Activated CD8-positive, alpha-beta memory T cell treated with anti-CD3 and anti-CD28 coated beads, Interleukin-2, amount 50 U/mL, for 1 hour (primary cell): Measurements from ENCODE around the gene CFAP251.

ENCODE experiments used
- DNase-seq: peaks from one replicate; pipeline ENCODE4 v3.0.0-alpha.2; 2020; ENCODE audit errors: extremely low read depth

Gene CFAP251

GRCh38 chr12:122001466-122002209 lies 83.2 kb downstream of the CFAP251 start:
- DNase-seq, result no peak

- no peak for DNase-seq
These were observed 85.5 kb downstream of the CFAP251 start for GRCh38 chr12:122003651-122004611.

- no peak for DNase-seq
These were observed 86.3 kb downstream of the CFAP251 start for GRCh38 chr12:122004633-122005071.

- no peak for DNase-seq
These were observed 86.9 kb downstream of the CFAP251 start for GRCh38 chr12:122005252-122005776.

- DNase-seq, result no peak
These were observed 88.0 kb downstream of the CFAP251 start for GRCh38 chr12:122006186-122006926.

GRCh38 chr12:122009741-122010140 lies 91.3 kb downstream of the CFAP251 start:
- DNase-seq, result no peak

- no peak for DNase-seq
These were observed 93.8 kb downstream of the CFAP251 start for GRCh38 chr12:122012184-122012583.

- DNase-seq, result no peak
These were observed 94.7 kb downstream of the CFAP251 start for GRCh38 chr12:122013136-122013535.

- DNase-seq, result no peak
These were observed 95.6 kb downstream of the CFAP251 start for GRCh38 chr12:122013791-122014590.

GRCh38 chr12:122014781-122015180 lies 96.4 kb downstream of the CFAP251 start:
- DNase-seq, result no peak

GRCh38 chr12:122018457-122018856 lies 100.1 kb downstream of the CFAP251 start:
- no peak for DNase-seq

GRCh38 chr12:122018937-122019336 lies 100.5 kb downstream of the CFAP251 start:
- no peak for DNase-seq

GRCh38 chr12:122020795-122021192 lies 102.4 kb downstream of the CFAP251 start:
- DNase-seq, result no peak

- DNase-seq, result no peak
These were observed 102.9 kb downstream of the CFAP251 start for GRCh38 chr12:122021193-122021821.

- no peak for DNase-seq
These were observed 103.5 kb downstream of the CFAP251 start, which contains the start of gene BCL7A for GRCh38 chr12:122021822-122022392. Gene BCL7A (plus strand): TSS chr12:122021884. CDS start chr12:122022092, 208 bp downstream.

- DNase-seq, result no peak
These were observed 104.3 kb downstream of the CFAP251 start for GRCh38 chr12:122022393-122023338.

- DNase-seq, result no peak
These were observed 105.1 kb downstream of the CFAP251 start for GRCh38 chr12:122023339-122024131.
